HepG2 (cell line): ENCODE measurements around the gene LYPLA2. TPM values are rescaled to one million over a fixed set of nuclear protein-coding genes. Genes with fewer than 3 reads are reported as not detected.

Experiments used
- BHLHE40 ChIP-seq: IDR thresholded peaks from 2 replicates; pipeline ENCODE4 v1.6.1; 2011; ENCODE audit warnings: low read length, improper control_type of control experiment
- CBX1 ChIP-seq: IDR thresholded peaks from one replicate; pipeline ENCODE4 v1.6.1; 2016; ENCODE audit warnings: antibody characterized with exemption, low read depth
- DRAP1 ChIP-seq: IDR thresholded peaks from 2 replicates; pipeline ENCODE4 v1.6.1; 2016; ENCODE audit warnings: missing genetic modification reagents, missing compliant biosample characterization
- EHMT2 ChIP-seq: fragments of 200-600 bp; sonication (generic); IDR thresholded peaks from 2 replicates; pipeline ENCODE4 v1.7.0; 2017; ENCODE audit warnings: antibody characterized with exemption, low read depth, low read length, borderline replicate concordance
- ELF3 ChIP-seq: IDR thresholded peaks from 2 replicates; pipeline ENCODE4 v1.6.1; 2016; ENCODE audit warnings: missing genetic modification reagents, missing compliant biosample characterization
- ONECUT2 ChIP-seq: sonication (generic); formaldehyde crosslinking; IDR thresholded peaks from 2 replicates; pipeline ENCODE4 v1.4.0; 2020; ENCODE audit warnings: missing genetic modification reagents
- RORA ChIP-seq: sonication (generic); formaldehyde crosslinking; IDR thresholded peaks from 2 replicates; pipeline ENCODE4 v1.5.0; 2020; ENCODE audit warnings: mild to moderate bottlenecking, missing genetic modification reagents, moderate library complexity
- SRSF9 ChIP-seq: fragments of 200-400 bp; formaldehyde crosslinking; IDR thresholded peaks from 2 replicates; pipeline ENCODE4 v1.6.1; 2018; ENCODE audit warnings: borderline replicate concordance, mild to moderate bottlenecking, low read depth, low read length; ENCODE audit not compliant: insufficient read depth, poor library complexity, severe bottlenecking
- STAG1 ChIP-seq: sonication (generic); formaldehyde crosslinking; IDR thresholded peaks from 2 replicates; pipeline ENCODE4 v1.4.0; 2020; ENCODE audit warnings: missing genetic modification reagents
- TFAP4 ChIP-seq: sonication (generic); IDR thresholded peaks from 2 replicates; pipeline ENCODE4 v1.6.1; 2016; ENCODE audit warnings: low read depth, borderline replicate concordance
- THAP11 ChIP-seq: IDR thresholded peaks from 2 replicates; pipeline ENCODE4 v1.6.1; 2016; ENCODE audit warnings: missing biosample characterization, missing genetic modification reagents
- ZBTB33 ChIP-seq: sonication (generic); formaldehyde crosslinking; IDR thresholded peaks from 2 replicates; pipeline ENCODE4 v1.4.0; 2020; ENCODE audit warnings: missing genetic modification reagents
- polyA plus RNA-seq, 8 experiments: library from polyadenylated mRNA; depleted of rRNA in 3 of 8; stranded (reverse) in 7 of 8; unstranded in 1 of 8; fragments of >200 nt; fragmentation: Illumina TruSeq in 4 of 8; extraction: Trizol in 4 of 8; gene quantifications; 2 replicates each; pipeline versions ENCODE4 v1.2.1 to v1.2.3, GENCODE V29; 2011 to 2016; ENCODE audit warnings: low read depth in 4 of 8, missing spikeins in 1 of 8, mixed read lengths in 1 of 8; ENCODE audit not compliant: insufficient read depth in 1 of 8
- total RNA-seq, 5 experiments: library from RNA; depleted of rRNA; stranded (reverse); fragments of >200 nt; fragmentation: Illumina TruSeq; extraction: Trizol; gene quantifications; 2 replicates each; pipeline ENCODE4 v1.2.3, GENCODE V29; 2016; ENCODE audit warnings: low read depth in 1 of 5
- TF ChIP-seq, protein P1 (sequence below): sonication (generic); formaldehyde crosslinking; conservative IDR thresholded peaks from 2 replicates; pipeline ENCODE4 v1.4.0; 2020; ENCODE audit warnings: mild to moderate bottlenecking, missing genetic modification reagents, moderate library complexity
- TF ChIP-seq, protein P2 (sequence below): sonication (generic); formaldehyde crosslinking; IDR thresholded peaks from 2 replicates; pipeline ENCODE4 v1.4.0; 2020; ENCODE audit warnings: missing genetic modification reagents

LYPLA2 gene
- total and polyA plus RNA-seq, 2 of the 13 experiments (the other 11 are each of a cell fraction or from before 2014, with no cell fraction given), result 72.1 to 73.2 TPM

- TF ChIP-seq, protein P1, sequence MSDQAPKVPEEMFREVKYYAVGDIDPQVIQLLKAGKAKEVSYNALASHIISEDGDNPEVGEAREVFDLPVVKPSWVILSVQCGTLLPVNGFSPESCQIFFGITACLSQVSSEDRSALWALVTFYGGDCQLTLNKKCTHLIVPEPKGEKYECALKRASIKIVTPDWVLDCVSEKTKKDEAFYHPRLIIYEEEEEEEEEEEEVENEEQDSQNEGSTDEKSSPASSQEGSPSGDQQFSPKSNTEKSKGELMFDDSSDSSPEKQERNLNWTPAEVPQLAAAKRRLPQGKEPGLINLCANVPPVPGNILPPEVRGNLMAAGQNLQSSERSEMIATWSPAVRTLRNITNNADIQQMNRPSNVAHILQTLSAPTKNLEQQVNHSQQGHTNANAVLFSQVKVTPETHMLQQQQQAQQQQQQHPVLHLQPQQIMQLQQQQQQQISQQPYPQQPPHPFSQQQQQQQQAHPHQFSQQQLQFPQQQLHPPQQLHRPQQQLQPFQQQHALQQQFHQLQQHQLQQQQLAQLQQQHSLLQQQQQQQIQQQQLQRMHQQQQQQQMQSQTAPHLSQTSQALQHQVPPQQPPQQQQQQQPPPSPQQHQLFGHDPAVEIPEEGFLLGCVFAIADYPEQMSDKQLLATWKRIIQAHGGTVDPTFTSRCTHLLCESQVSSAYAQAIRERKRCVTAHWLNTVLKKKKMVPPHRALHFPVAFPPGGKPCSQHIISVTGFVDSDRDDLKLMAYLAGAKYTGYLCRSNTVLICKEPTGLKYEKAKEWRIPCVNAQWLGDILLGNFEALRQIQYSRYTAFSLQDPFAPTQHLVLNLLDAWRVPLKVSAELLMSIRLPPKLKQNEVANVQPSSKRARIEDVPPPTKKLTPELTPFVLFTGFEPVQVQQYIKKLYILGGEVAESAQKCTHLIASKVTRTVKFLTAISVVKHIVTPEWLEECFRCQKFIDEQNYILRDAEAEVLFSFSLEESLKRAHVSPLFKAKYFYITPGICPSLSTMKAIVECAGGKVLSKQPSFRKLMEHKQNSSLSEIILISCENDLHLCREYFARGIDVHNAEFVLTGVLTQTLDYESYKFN, result no peak
- no peak for TF ChIP-seq TFAP4
- 0 out of 2 replicates have a peak, but pooled peaks have one; percentile 31 for TF ChIP-seq ELF3
- TF ChIP-seq BHLHE40, result no peak
- TF ChIP-seq CBX1, result no peak
- TF ChIP-seq RORA (CRISPR knock-in tag), result no peak
- no peak for TF ChIP-seq ONECUT2 (CRISPR knock-in tag)
- TF ChIP-seq SRSF9, result no peak
- TF ChIP-seq, protein P2, sequence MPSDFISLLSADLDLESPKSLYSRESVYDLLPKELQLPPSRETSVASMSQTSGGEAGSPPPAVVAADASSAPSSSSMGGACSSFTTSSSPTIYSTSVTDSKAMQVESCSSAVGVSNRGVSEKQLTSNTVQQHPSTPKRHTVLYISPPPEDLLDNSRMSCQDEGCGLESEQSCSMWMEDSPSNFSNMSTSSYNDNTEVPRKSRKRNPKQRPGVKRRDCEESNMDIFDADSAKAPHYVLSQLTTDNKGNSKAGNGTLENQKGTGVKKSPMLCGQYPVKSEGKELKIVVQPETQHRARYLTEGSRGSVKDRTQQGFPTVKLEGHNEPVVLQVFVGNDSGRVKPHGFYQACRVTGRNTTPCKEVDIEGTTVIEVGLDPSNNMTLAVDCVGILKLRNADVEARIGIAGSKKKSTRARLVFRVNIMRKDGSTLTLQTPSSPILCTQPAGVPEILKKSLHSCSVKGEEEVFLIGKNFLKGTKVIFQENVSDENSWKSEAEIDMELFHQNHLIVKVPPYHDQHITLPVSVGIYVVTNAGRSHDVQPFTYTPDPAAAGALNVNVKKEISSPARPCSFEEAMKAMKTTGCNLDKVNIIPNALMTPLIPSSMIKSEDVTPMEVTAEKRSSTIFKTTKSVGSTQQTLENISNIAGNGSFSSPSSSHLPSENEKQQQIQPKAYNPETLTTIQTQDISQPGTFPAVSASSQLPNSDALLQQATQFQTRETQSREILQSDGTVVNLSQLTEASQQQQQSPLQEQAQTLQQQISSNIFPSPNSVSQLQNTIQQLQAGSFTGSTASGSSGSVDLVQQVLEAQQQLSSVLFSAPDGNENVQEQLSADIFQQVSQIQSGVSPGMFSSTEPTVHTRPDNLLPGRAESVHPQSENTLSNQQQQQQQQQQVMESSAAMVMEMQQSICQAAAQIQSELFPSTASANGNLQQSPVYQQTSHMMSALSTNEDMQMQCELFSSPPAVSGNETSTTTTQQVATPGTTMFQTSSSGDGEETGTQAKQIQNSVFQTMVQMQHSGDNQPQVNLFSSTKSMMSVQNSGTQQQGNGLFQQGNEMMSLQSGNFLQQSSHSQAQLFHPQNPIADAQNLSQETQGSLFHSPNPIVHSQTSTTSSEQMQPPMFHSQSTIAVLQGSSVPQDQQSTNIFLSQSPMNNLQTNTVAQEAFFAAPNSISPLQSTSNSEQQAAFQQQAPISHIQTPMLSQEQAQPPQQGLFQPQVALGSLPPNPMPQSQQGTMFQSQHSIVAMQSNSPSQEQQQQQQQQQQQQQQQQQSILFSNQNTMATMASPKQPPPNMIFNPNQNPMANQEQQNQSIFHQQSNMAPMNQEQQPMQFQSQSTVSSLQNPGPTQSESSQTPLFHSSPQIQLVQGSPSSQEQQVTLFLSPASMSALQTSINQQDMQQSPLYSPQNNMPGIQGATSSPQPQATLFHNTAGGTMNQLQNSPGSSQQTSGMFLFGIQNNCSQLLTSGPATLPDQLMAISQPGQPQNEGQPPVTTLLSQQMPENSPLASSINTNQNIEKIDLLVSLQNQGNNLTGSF (CRISPR knock-in tag), result no peak
- TF ChIP-seq DRAP1 (CRISPR knock-in tag), result no peak
- TF ChIP-seq ZBTB33, result 0 out of 2 replicates have a peak, but pooled peaks have one; percentile 45
- no peak for TF ChIP-seq EHMT2
- peak; percentile 77 for TF ChIP-seq STAG1 (CRISPR knock-in tag)
- TF ChIP-seq THAP11 (CRISPR knock-in tag), result peak; percentile 32; the same call in 1 of the 2 replicates
Measured at GRCh38 chr1:23751050-23751814, 39.7 kb upstream of the LYPLA2 start (continued).
